Measurements from ENCODE around the gene KRTAP10-5.
A peak's percentile ranks its signal among the peaks of the same experiment; 100 is the strongest.
"Not testable (repeated sequence)": the region's sequence is repeated elsewhere in the genome, so short reads cannot be mapped to it uniquely, and the experiment has no call there.

The KRTAP10-5 gene, protein sequence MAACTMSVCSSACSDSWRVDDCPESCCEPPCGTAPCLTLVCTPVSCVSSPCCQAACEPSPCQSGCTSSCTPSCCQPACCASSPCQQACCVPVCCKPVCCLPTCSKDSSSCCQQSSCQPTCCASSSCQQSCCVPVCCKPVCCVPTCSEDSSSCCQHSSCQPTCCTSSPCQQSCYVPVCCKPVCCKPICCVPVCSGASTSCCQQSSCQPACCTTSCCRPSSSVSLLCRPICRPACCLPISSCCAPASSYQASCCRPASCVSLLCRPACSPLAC

GRCh38 chr21:44580231-44580821 is at the start of gene KRTAP10-5:
KRTAP10-5 (minus strand) TSS chr21:44580604; CDS start chr21:44580578, 26 bp downstream.
- not testable (repeated sequence) for DNase-seq

DNA sequence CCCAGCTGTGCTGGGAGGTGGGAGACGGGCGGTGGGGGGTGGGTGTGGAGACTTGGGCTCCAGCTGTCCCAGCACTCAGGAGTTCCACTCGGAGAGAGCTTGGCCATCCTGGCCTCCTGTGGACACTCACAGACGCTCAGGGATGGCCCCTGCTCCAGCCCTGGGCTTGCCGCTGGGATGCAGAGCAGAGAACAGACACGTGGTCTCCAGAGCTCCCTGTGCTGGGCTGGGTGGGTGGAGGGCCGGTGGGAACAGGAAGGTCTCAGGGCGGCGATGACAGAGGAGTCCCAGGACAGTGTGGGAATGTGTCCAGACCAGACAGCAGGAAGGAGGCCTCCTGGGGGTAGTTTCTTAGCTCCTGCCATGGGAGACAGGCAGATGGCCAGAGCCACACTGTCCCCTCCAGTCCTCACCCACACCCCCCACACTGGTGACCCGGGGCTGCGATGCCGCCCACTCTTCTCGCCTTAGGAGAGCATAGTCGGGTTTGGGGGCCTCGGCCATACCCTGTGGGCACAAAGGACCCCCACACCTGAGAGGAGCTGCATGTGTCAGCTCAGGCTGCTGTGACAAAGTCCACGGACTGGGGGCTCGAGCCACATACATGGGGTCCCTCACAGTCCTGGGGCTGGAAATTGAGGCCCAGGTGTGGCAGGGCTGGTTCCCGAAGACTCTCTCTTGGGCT is 48.4 kb upstream of the KRTAP10-5 start:
- no peak for DNase-seq

DNA sequence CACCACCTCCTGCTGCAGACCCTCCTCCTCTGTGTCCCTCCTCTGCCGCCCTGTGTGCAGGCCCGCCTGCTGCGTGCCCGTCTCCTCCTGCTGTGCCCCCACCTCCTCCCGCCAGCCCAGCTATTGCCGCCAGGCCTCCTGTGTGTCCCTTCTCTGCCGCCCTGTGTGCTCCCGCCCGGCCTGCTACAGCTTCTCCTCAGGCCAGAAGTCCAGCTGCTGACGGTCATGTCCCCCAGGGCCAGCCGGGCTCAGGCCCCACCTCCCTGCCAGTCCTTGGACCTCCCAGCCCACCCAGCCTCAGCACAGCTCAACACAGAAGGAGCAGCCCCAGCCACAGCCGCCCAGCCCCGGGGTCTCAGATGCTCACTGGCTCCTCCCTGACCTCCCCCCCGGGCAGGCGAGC is 47.4 kb upstream of the KRTAP10-5 start:
- not testable (repeated sequence) for DNase-seq

- DNase-seq: not testable (repeated sequence)
Observed at GRCh38 chr21:44627181-44627822, 46.9 kb upstream of the KRTAP10-5 start.

- DNase-seq: no peak
Observed at GRCh38 chr21:44626673-44627143, 46.3 kb upstream of the KRTAP10-5 start, which contains the start of gene KRTAP10-9. KRTAP10-9 (plus strand) TSS chr21:44627093; CDS start chr21:44627172, 79 bp downstream.

DNA sequence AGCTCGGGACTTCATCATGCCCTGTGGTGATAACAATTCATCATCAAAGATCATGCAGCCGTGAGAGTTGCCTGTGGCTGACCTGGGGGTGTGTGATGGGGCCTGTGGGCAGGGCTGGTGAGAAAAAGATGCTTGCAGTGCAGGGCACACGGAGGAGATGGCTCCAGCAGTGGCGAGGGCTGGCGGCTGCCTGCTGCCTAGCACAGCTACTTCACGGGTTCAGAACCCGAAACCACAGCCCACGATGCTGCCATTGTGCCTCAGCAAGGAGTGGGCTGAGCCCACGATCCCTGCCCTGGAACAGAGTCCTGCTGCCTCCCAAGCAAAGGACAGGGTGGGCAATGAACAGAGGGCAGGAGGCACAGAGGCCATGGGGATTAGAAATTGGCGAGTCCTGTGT is 45.9 kb upstream of the KRTAP10-5 start:
- DNase-seq: no peak

- no peak for DNase-seq
Observed at GRCh38 chr21:44625756-44626155, 45.4 kb upstream of the KRTAP10-5 start.

- DNase-seq: no peak
Observed at GRCh38 chr21:44623575-44623974, 43.2 kb upstream of the KRTAP10-5 start.

GRCh38 chr21:44619886-44620285 is 39.5 kb upstream of the KRTAP10-5 start:
- DNase-seq: no peak

DNA sequence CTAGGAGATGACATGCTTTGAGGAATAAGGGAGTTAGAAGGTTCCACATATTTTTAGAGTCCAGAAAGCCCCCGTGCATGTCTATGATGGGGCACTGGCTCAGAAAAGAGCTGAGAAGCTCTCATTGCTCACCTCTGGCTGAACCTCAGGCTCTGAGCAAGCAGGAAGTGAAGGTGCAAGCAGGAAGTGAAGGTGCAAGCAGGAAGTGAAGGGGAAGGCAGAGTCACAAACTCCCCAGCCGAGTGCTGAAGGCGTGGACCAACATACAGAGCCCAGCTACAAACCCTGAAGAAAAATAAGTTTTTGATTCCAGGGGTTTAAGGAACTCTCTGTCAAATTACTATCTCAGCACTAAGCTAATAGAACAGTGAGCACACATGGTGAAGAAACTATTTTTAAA is 38.5 kb upstream of the KRTAP10-5 start:
- DNase-seq: peak; percentile 50

GRCh38 chr21:44618504-44618903 is 38.1 kb upstream of the KRTAP10-5 start:
- DNase-seq: peak; percentile 4

GRCh38 chr21:44617071-44617501 is 36.7 kb upstream of the KRTAP10-5 start:
- no peak for DNase-seq

- DNase-seq: no peak
Observed at GRCh38 chr21:44616591-44616926, 36.2 kb upstream of the KRTAP10-5 start.

GRCh38 chr21:44615911-44616590 is 35.6 kb upstream of the KRTAP10-5 start:
- no peak for DNase-seq

DNA sequence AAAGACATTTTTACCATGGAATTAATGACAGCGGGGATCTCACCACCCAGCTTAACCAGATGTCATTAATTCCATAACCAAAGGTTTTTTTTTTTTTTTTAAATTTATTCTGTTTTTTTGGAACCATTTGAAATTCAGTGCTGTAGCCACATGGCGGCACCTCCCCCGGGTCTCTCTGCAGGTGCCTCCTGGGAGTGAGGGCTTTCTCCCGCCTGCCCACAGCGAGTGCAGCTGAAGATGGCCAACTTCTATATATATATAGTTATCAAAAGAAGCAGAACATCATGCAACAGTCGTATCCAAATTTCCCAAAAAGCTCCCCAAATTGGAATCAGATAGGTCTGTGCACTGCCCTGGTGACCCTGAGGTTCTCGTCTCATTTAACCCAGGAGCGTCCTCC is 35.1 kb upstream of the KRTAP10-5 start:
- DNase-seq: no peak

DNA sequence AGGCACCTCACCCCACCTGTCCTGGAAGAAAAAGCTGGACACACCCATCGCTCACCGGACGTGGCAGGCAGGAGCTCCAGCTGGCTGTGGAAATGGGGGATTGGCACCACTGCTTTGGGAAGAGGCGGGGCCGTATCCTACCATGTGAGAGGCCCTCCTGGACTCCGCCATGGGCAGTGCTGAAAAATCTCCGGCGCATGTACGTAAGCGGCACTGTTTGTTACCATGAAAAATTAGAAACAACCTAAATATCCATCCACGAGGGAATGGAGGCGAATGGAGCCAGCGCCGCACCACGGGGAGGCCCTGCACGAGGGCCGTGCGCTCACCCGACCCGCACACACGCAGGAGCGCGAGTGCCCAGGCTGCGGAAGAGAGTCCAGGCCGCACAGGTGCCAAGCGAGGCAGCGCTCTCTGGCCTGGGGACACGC is 34.6 kb upstream of the KRTAP10-5 start:
- no peak for DNase-seq

GRCh38 chr21:44614161-44614631 is 33.8 kb upstream of the KRTAP10-5 start:
- DNase-seq: no peak

DNA sequence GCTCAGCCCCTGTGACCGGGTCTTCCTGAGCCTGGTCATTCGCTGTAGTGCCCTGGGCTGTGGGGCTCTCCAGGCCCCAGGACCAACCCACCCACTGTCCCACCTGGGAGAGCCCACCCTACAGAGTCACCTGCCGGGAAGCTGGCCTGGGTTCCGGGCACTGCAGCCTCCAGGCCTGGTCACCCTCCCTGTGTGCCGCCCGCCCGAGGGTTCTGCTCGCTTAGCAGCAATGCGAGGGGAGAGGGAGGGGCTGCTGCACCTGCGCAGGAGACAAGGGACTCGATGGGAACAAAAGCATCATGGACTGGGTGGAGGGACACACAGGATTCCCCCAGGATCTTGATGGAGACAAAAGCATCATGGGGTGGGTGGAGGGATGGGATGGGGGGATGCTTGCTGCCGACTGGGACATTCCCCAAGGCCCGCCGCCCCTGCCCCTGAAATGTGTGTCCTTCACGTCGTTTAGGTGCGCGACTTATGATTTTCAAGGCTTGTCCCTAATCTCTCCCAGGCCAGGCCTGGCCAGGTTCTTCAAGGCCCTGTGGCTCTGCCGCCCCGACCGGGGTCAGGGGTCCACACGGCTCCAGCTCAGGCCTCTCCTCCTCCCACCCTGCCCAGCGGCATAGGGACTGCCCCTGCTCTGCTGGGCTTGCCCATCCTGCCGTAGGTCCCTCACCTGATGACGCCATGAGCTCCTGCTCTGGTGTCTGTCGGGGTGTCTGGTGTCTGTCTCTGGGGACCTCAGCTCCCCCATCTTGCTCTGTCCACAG is 33.2 kb upstream of the KRTAP10-5 start:
- no peak for DNase-seq

- DNase-seq: no peak
Observed at GRCh38 chr21:44612669-44613229, 32.3 kb upstream of the KRTAP10-5 start.

DNA sequence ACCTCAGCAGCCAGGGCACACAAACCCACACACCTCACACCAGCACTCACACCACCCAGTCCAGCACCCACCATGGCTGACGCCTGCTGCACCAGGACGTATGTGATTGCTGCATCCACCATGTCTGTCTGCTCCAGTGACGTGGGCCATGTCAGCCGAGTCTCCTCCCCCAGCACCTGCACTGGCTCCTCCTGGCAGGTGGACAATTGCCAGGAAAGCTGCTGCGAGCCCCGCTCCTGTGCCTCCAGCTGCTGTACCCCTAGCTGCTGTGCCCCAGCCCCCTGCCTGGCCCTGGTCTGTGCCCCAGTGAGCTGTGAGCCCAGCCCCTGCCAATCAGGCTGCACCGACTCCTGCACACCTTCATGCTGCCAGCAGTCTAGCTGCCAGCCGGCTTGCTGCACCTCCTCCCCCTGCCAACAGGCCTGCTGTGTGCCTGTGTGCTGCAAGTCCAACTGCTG is 31.7 kb upstream of the KRTAP10-5 start, which contains the start of gene KRTAP10-8:
Gene KRTAP10-8 (plus strand): TSS at position 51 of the 458 bp plus-strand sequence. CDS start 22 bp downstream, at position 73.
- no peak for DNase-seq

DNA sequence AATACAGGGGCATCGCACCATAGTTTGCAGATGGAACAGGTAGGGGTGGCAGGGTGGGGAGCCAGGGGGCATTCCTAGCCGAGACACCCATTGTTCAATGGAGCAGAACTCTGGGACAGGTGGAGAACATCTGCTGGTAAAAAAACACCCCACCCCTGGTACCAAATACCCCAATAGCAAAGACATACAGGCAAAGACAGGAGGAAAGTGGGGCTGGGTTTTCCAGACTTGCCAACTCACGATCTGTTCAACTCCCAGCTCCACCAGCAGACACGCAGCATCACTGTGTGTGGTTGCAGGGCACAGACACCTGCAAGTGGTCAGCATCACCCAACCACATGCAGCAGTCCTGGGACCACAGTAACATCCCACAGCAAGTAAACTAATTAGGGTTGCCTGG is 31.1 kb upstream of the KRTAP10-5 start:
- DNase-seq: no peak
